ENCODE measurements around the gene OSER1. TPM values are rescaled to one million over a fixed set of nuclear protein-coding genes. Genes with fewer than 3 reads are reported as not detected.

The OSER1 gene
- total RNA-seq, 1 donor from 2014 or later, result 51.8 TPM

DNA sequence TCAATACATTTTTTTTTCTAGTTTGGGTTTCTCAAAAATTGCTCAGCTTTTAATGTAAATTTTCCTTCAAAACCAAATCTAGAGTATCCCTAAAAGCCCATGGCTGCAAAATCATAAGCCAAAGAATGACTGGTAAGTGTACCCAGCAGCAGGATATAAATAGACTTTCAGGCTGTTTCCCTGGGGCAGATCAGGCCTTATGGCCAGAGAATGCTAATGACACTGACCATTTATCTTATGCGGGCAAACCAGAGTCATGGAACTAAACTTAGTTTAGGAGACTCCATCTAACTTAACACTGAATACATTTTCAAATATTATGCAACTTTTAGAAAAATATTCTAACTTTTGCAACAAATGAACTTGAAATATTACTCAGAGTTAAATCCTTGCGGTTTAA lies 7.4 kb downstream of the OSER1 start:
- Histone ChIP-seq H3K27me3 (no peaks in the 10 kb centered on the region), H3K36me3 (peaks cover 5% of the 10 kb centered on the region), H3F3A (ENCODE audit: low read depth) (no peaks in the 10 kb centered on the region), H3K4me3 (no peak overlapping the region), H3K27ac (no peak overlapping the region), H3K9me3 (ENCODE audit: low read depth) (no peaks in the 10 kb centered on the region), H3K9ac (no peak overlapping the region), H3K79me2 (ENCODE audit: low read depth) (peaks cover 77% of the 10 kb centered on the region), H2AFZ (replicated peaks) (no peak overlapping the region), H3K4me2 (no peak overlapping the region), H3K4me1 (peaks cover under 1% of the 10 kb centered on the region), H4K20me1 (ENCODE audit: low read depth) (peaks cover 62% of the 10 kb centered on the region)
- no peaks in the 10 kb centered on the region for H3K9me3 Mint-ChIP-seq
- peaks cover 20% of the 10 kb centered on the region for H3K36me3 Mint-ChIP-seq
- H3K4me3 Mint-ChIP-seq, result no peak overlapping the region
- H3K27me3 Mint-ChIP-seq (ENCODE audit: insufficient read depth, low read depth), result no peaks in the 10 kb centered on the region
- TF ChIP-seq EZH2phosphoT487 (IDR thresholded peaks at IDR 0.05), result no peak
- no peak for TF ChIP-seq EZH2 (IDR thresholded peaks at IDR 0.05)
- H3K4me1 Mint-ChIP-seq, result peaks cover 16% of the 10 kb centered on the region
- DNase-seq (ENCODE audit: low spot score), result no peak
- no peak overlapping the region for H3K27ac Mint-ChIP-seq

DNA sequence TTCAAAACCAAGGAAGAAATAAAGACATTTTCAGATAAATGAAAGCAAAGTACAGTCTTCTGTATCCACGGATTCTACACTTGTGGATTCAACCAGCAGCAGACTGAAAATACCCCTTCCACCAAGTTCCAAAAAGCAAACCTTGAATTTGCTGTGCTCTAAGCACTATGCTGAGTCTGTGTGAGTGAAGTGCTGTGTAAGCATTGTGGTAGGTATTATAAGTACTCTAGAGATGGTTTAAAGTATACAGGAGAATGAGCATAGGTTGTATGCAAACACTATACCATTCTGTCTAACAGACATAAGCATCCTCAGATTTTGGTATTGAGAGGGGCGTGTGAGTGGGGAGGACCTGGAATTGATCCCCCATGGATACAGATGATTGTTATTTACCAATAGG lies 9.6 kb downstream of the OSER1 start:
- no peaks in the 10 kb centered on the region for H3K9me3 ChIP-seq (ENCODE audit: low read depth)
- H3K4me2 ChIP-seq, result no peak overlapping the region
- DNase-seq (ENCODE audit: low spot score), result no peak
- H3K79me2 ChIP-seq (ENCODE audit: low read depth), result peaks cover 55% of the 10 kb centered on the region
- no peak overlapping the region for H3K9ac ChIP-seq
- no peaks in the 10 kb centered on the region for H3F3A ChIP-seq (ENCODE audit: low read depth)
- no peak overlapping the region for H3K27ac Mint-ChIP-seq
- peaks cover 31% of the 10 kb centered on the region for H3K36me3 Mint-ChIP-seq
- peaks cover 13% of the 10 kb centered on the region for H3K4me1 Mint-ChIP-seq
- H3K9me3 Mint-ChIP-seq, result no peaks in the 10 kb centered on the region
- peaks cover 10% of the 10 kb centered on the region for H3K36me3 ChIP-seq
- no peak overlapping the region for H2AFZ ChIP-seq (replicated peaks)
- peaks cover 57% of the 10 kb centered on the region for H4K20me1 ChIP-seq (ENCODE audit: low read depth)
- no peaks in the 10 kb centered on the region for H3K27me3 ChIP-seq
- no peaks in the 10 kb centered on the region for H3K27me3 Mint-ChIP-seq (ENCODE audit: insufficient read depth, low read depth)
- no peak overlapping the region for H3K27ac ChIP-seq
- H3K4me1 ChIP-seq, result no peaks in the 10 kb centered on the region
- TF ChIP-seq EZH2 (IDR thresholded peaks at IDR 0.05) (no peak), EZH2phosphoT487 (IDR thresholded peaks at IDR 0.05) (no peak)
- TF ChIP-seq, protein P1, sequence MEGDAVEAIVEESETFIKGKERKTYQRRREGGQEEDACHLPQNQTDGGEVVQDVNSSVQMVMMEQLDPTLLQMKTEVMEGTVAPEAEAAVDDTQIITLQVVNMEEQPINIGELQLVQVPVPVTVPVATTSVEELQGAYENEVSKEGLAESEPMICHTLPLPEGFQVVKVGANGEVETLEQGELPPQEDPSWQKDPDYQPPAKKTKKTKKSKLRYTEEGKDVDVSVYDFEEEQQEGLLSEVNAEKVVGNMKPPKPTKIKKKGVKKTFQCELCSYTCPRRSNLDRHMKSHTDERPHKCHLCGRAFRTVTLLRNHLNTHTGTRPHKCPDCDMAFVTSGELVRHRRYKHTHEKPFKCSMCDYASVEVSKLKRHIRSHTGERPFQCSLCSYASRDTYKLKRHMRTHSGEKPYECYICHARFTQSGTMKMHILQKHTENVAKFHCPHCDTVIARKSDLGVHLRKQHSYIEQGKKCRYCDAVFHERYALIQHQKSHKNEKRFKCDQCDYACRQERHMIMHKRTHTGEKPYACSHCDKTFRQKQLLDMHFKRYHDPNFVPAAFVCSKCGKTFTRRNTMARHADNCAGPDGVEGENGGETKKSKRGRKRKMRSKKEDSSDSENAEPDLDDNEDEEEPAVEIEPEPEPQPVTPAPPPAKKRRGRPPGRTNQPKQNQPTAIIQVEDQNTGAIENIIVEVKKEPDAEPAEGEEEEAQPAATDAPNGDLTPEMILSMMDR (IDR thresholded peaks at IDR 0.05), result no peak
- H3K4me3 Mint-ChIP-seq, result no peak overlapping the region
- H3K4me3 ChIP-seq, result no peak overlapping the region

DNA sequence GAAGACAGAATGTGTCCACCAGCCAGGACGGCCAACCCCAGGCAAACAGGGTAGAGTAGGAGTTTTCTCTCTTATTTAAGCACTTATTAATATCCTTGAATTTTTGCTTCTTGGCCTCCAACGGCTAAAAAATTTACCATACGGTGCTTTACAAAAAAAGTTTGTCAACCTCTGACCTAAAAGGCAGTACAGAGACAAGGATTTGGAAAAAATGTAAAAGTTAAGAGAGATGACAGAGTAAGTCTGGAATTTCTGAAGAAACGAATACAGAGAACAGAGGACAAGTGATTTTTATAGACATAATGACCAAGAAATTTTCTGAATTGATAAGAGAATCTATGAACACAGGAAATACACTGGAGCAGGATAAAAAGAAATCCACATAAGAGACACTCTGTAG lies 10.2 kb downstream of the OSER1 start:
- H3K9me3 ChIP-seq (ENCODE audit: low read depth), result no peaks in the 10 kb centered on the region
- H3K4me3 Mint-ChIP-seq, result no peak overlapping the region
- peaks cover 10% of the 10 kb centered on the region for H3K36me3 ChIP-seq
- peaks cover 49% of the 10 kb centered on the region for H3K79me2 ChIP-seq (ENCODE audit: low read depth)
- TF ChIP-seq, protein P1 (IDR thresholded peaks at IDR 0.05), result no peak
- TF ChIP-seq EZH2 (IDR thresholded peaks at IDR 0.05) (no peak), EZH2phosphoT487 (IDR thresholded peaks at IDR 0.05) (no peak)
- H3F3A ChIP-seq (ENCODE audit: low read depth), result no peaks in the 10 kb centered on the region
- H3K9me3 Mint-ChIP-seq, result no peaks in the 10 kb centered on the region
- H3K4me1 ChIP-seq, result no peaks in the 10 kb centered on the region
- no peak overlapping the region for H3K4me2 ChIP-seq
- no peak overlapping the region for H3K27ac Mint-ChIP-seq
- H3K27ac ChIP-seq, result no peak overlapping the region
- H3K27me3 Mint-ChIP-seq (ENCODE audit: insufficient read depth, low read depth), result no peaks in the 10 kb centered on the region
- H3K36me3 Mint-ChIP-seq, result peaks cover 34% of the 10 kb centered on the region
- H4K20me1 ChIP-seq (ENCODE audit: low read depth), result peaks cover 57% of the 10 kb centered on the region
- H3K9ac ChIP-seq, result no peak overlapping the region
- no peak overlapping the region for H2AFZ ChIP-seq (replicated peaks)
- DNase-seq (ENCODE audit: low spot score), result no peak
- peaks cover 16% of the 10 kb centered on the region for H3K4me1 Mint-ChIP-seq
- no peak overlapping the region for H3K4me3 ChIP-seq
- no peaks in the 10 kb centered on the region for H3K27me3 ChIP-seq

DNA sequence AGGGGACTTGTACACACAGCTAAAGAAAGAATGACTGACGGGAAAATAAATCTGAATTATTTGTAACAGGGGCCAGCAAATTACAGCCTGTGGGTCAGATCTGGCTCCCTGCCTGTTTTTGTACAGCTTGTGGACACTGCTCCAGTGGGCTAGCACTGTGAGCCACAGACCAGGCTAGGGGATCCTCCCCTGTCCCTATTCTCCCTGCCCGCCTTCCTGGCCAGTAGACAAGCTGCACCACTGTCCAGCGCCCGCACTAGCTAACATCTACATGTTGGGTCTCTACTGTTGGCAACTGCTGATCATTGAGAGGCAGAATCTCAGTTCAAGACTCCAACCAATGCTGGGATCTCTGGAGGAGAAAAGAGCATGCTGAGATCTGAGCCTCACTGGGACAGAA lies 10.7 kb downstream of the OSER1 start:
- Histone ChIP-seq H3K27ac (no peak overlapping the region), H3K9ac (no peak overlapping the region), H2AFZ (replicated peaks) (no peak overlapping the region), H3K4me3 (no peak overlapping the region), H3K79me2 (ENCODE audit: low read depth) (peaks cover 44% of the 10 kb centered on the region), H3K4me2 (no peak overlapping the region), H3K9me3 (ENCODE audit: low read depth) (no peaks in the 10 kb centered on the region), H3K4me1 (no peaks in the 10 kb centered on the region), H3K27me3 (no peaks in the 10 kb centered on the region), H3F3A (ENCODE audit: low read depth) (no peaks in the 10 kb centered on the region), H4K20me1 (ENCODE audit: low read depth) (peaks cover 62% of the 10 kb centered on the region), H3K36me3 (peaks cover 10% of the 10 kb centered on the region)
- DNase-seq (ENCODE audit: low spot score), result no peak
- H3K9me3 Mint-ChIP-seq, result no peaks in the 10 kb centered on the region
- H3K27me3 Mint-ChIP-seq (ENCODE audit: insufficient read depth, low read depth), result no peaks in the 10 kb centered on the region
- peaks cover 34% of the 10 kb centered on the region for H3K36me3 Mint-ChIP-seq
- H3K4me3 Mint-ChIP-seq, result no peak overlapping the region
- TF ChIP-seq EZH2phosphoT487 (IDR thresholded peaks at IDR 0.05), result no peak
- TF ChIP-seq, protein P1 (IDR thresholded peaks at IDR 0.05), result no peak
- no peak for TF ChIP-seq EZH2 (IDR thresholded peaks at IDR 0.05)
- H3K27ac Mint-ChIP-seq, result no peak overlapping the region
- H3K4me1 Mint-ChIP-seq, result peaks cover 16% of the 10 kb centered on the region

All from neural progenitor cell (in vitro differentiated cells).